Measurements from ENCODE around the gene OR1L6. TPM values are rescaled to one million over a fixed set of nuclear protein-coding genes. Genes with fewer than 3 reads are reported as not detected.

OR1L6 gene
- not detected for total RNA-seq

GRCh38 chr9:122742003-122742402 is at the start of gene OR1L6:
TSS of gene OR1L6 (plus strand) at chr9:122742303. CDS start at chr9:122749848, 7,545 bp downstream.
- CTCF ChIA-PET, result no interaction called here
- ATAC-seq, result no peak

GRCh38 chr9:122695696-122696095 is 46.4 kb upstream of the OR1L6 start:
- Mint-ChIP-seq H3K4me1 (no peaks in the 10 kb centered on the region), H3K9me3 (ENCODE audit: low read depth) (peaks cover 3% of the 10 kb centered on the region), H3K4me3 (no peak overlapping the region), H3K27ac (no peak overlapping the region), H3K36me3 (no peaks in the 10 kb centered on the region), H3K27me3 (peaks cover 3% of the 10 kb centered on the region)
- CTCF ChIA-PET, result no interaction called here
- no peak for ATAC-seq
- no peak for DNase-seq

More at GRCh38 chr9:122742003-122742402, at the start of gene OR1L6:
- Mint-ChIP-seq H3K36me3 (no peaks in the 10 kb centered on the region), H3K4me3 (no peak within 1 kb of the TSS), H3K27ac (no peak within 1 kb of the TSS), H3K4me1 (no peaks in the 10 kb centered on the region), H3K9me3 (ENCODE audit: low read depth) (peaks cover 8% of the 10 kb centered on the region), H3K27me3 (peaks cover 2% of the 10 kb centered on the region)
- DNase-seq, result no peak

GRCh38 chr9:122718038-122718437 is 24.1 kb upstream of the OR1L6 start:
- DNase-seq, result no peak
- ATAC-seq, result no peak
- CTCF ChIA-PET, result no interaction called here
- Mint-ChIP-seq H3K9me3 (ENCODE audit: low read depth) (peaks cover 4% of the 10 kb centered on the region), H3K4me1 (no peaks in the 10 kb centered on the region), H3K36me3 (no peaks in the 10 kb centered on the region), H3K27me3 (no peaks in the 10 kb centered on the region), H3K27ac (no peak overlapping the region), H3K4me3 (no peak overlapping the region)

- Mint-ChIP-seq H3K27ac (no peak overlapping the region), H3K9me3 (ENCODE audit: low read depth) (peaks cover 7% of the 10 kb centered on the region), H3K4me1 (no peaks in the 10 kb centered on the region), H3K4me3 (no peak overlapping the region), H3K36me3 (no peaks in the 10 kb centered on the region), H3K27me3 (no peaks in the 10 kb centered on the region)
- ATAC-seq (no peak), DNase-seq (no peak)
- CTCF ChIA-PET, result no interaction called here
These were observed 22.9 kb upstream of the OR1L6 start for GRCh38 chr9:122719218-122719617.

GRCh38 chr9:122723690-122724089 is 18.4 kb upstream of the OR1L6 start, which contains the start of gene OR1L4:
TSS of gene OR1L4 (plus strand) at chr9:122723990. CDS start at chr9:122723990, 0 bp downstream.
- CTCF ChIA-PET, result no interaction called here
- Mint-ChIP-seq H3K4me1 (no peaks in the 10 kb centered on the region), H3K27ac (no peak within 1 kb of the TSS), H3K4me3 (no peak within 1 kb of the TSS), H3K36me3 (peaks cover 3% of the 10 kb centered on the region), H3K9me3 (ENCODE audit: low read depth) (peaks cover 27% of the 10 kb centered on the region), H3K27me3 (no peaks in the 10 kb centered on the region)
- no peak for ATAC-seq
- no peak for DNase-seq

- ATAC-seq (no peak), DNase-seq (no peak)
- H3K27me3 Mint-ChIP-seq, result peaks cover under 1% of the 10 kb centered on the region
- peaks cover 6% of the 10 kb centered on the region for H3K9me3 Mint-ChIP-seq (ENCODE audit: low read depth)
- H3K27ac Mint-ChIP-seq, result no peak overlapping the region
- CTCF ChIA-PET, result no interaction called here
- H3K4me3 Mint-ChIP-seq, result no peak overlapping the region
- H3K36me3 Mint-ChIP-seq, result no peaks in the 10 kb centered on the region
- no peaks in the 10 kb centered on the region for H3K4me1 Mint-ChIP-seq
These were observed 12.7 kb downstream of the OR1L6 start for GRCh38 chr9:122754825-122755224.

GRCh38 chr9:122767817-122768216 is 25.7 kb downstream of the OR1L6 start:
- ATAC-seq (no peak), DNase-seq (no peak)
- CTCF ChIA-PET, result no interaction called here
- Mint-ChIP-seq H3K27me3 (peaks cover 2% of the 10 kb centered on the region), H3K36me3 (no peaks in the 10 kb centered on the region), H3K27ac (no peak overlapping the region), H3K4me1 (no peaks in the 10 kb centered on the region), H3K9me3 (ENCODE audit: low read depth) (peaks cover 13% of the 10 kb centered on the region), H3K4me3 (no peak overlapping the region)

GRCh38 chr9:122777052-122777451 is 34.9 kb downstream of the OR1L6 start:
- H3K9me3 Mint-ChIP-seq (ENCODE audit: low read depth), result peaks cover 9% of the 10 kb centered on the region
- no peak for ATAC-seq
- no peaks in the 10 kb centered on the region for H3K4me1 Mint-ChIP-seq
- H3K36me3 Mint-ChIP-seq, result no peaks in the 10 kb centered on the region
- CTCF ChIA-PET, result no interaction called here
- no peak overlapping the region for H3K4me3 Mint-ChIP-seq
- no peak overlapping the region for H3K27ac Mint-ChIP-seq
- no peak for DNase-seq
- H3K27me3 Mint-ChIP-seq, result no peaks in the 10 kb centered on the region

- H3K27me3 Mint-ChIP-seq, result no peaks in the 10 kb centered on the region
- ATAC-seq, result no peak
- no peaks in the 10 kb centered on the region for H3K36me3 Mint-ChIP-seq
- CTCF ChIA-PET, result no interaction called here
- no peaks in the 10 kb centered on the region for H3K4me1 Mint-ChIP-seq
- no peak overlapping the region for H3K4me3 Mint-ChIP-seq
- H3K9me3 Mint-ChIP-seq (ENCODE audit: low read depth), result peaks cover 3% of the 10 kb centered on the region
- H3K27ac Mint-ChIP-seq, result no peak overlapping the region
- DNase-seq, result no peak
These were observed 36.0 kb downstream of the OR1L6 start for GRCh38 chr9:122777935-122778627.

GRCh38 chr9:122779181-122779580 is 37.1 kb downstream of the OR1L6 start:
- H3K27ac Mint-ChIP-seq, result no peak overlapping the region
- H3K27me3 Mint-ChIP-seq, result no peaks in the 10 kb centered on the region
- DNase-seq (no peak), ATAC-seq (no peak)
- H3K36me3 Mint-ChIP-seq, result no peaks in the 10 kb centered on the region
- CTCF ChIA-PET, result no interaction called here
- H3K4me1 Mint-ChIP-seq, result no peaks in the 10 kb centered on the region
- no peaks in the 10 kb centered on the region for H3K9me3 Mint-ChIP-seq (ENCODE audit: low read depth)
- H3K4me3 Mint-ChIP-seq, result no peak overlapping the region

GRCh38 chr9:122780026-122780425 is 37.9 kb downstream of the OR1L6 start:
- Mint-ChIP-seq H3K4me1 (no peaks in the 10 kb centered on the region), H3K27ac (no peak overlapping the region), H3K27me3 (no peaks in the 10 kb centered on the region), H3K36me3 (no peaks in the 10 kb centered on the region), H3K9me3 (ENCODE audit: low read depth) (no peaks in the 10 kb centered on the region), H3K4me3 (no peak overlapping the region)
- ATAC-seq, result no peak
- CTCF ChIA-PET, result no interaction called here
- DNase-seq, result no peak

- ATAC-seq (no peak), DNase-seq (no peak)
- Mint-ChIP-seq H3K4me1 (no peaks in the 10 kb centered on the region), H3K36me3 (no peaks in the 10 kb centered on the region), H3K27ac (no peak overlapping the region), H3K4me3 (no peak overlapping the region), H3K27me3 (no peaks in the 10 kb centered on the region), H3K9me3 (ENCODE audit: low read depth) (no peaks in the 10 kb centered on the region)
- CTCF ChIA-PET, result no interaction called here
These were observed 39.6 kb downstream of the OR1L6 start for GRCh38 chr9:122781671-122782070.

- CTCF ChIA-PET, result no interaction called here
- ATAC-seq, result no peak
- no peak overlapping the region for H3K27ac Mint-ChIP-seq
These were observed 43.2 kb downstream of the OR1L6 start for GRCh38 chr9:122785269-122785668.

GRCh38 chr9:122786338-122786737 is 44.2 kb downstream of the OR1L6 start:
- Mint-ChIP-seq H3K36me3 (no peaks in the 10 kb centered on the region), H3K27ac (no peak overlapping the region), H3K27me3 (no peaks in the 10 kb centered on the region), H3K4me1 (no peaks in the 10 kb centered on the region), H3K9me3 (ENCODE audit: low read depth) (no peaks in the 10 kb centered on the region), H3K4me3 (no peak overlapping the region)
- no peak for DNase-seq
- CTCF ChIA-PET, result no interaction called here
- no peak for ATAC-seq

More at GRCh38 chr9:122785269-122785668, 43.2 kb downstream of the OR1L6 start:
- Mint-ChIP-seq H3K9me3 (ENCODE audit: low read depth) (no peaks in the 10 kb centered on the region), H3K36me3 (no peaks in the 10 kb centered on the region), H3K27me3 (no peaks in the 10 kb centered on the region), H3K4me3 (no peak overlapping the region), H3K4me1 (no peaks in the 10 kb centered on the region)
- no peak for DNase-seq

GRCh38 chr9:122788831-122789230 is 46.7 kb downstream of the OR1L6 start, which contains the start of gene OR5C1:
TSS of gene OR5C1 (plus strand) at chr9:122788933. CDS start at chr9:122788933, 0 bp downstream.
- H3K4me1 Mint-ChIP-seq, result no peaks in the 10 kb centered on the region
- no peaks in the 10 kb centered on the region for H3K27me3 Mint-ChIP-seq
- no peaks in the 10 kb centered on the region for H3K36me3 Mint-ChIP-seq
- H3K4me3 Mint-ChIP-seq, result no peak within 1 kb of the TSS
- CTCF ChIA-PET, result no interaction called here
- H3K9me3 Mint-ChIP-seq (ENCODE audit: low read depth), result no peaks in the 10 kb centered on the region
- H3K27ac Mint-ChIP-seq, result no peak within 1 kb of the TSS
- DNase-seq, result peak; percentile 28
- no peak for ATAC-seq

Data from activated CD8-positive, alpha-beta memory T cell treated with anti-CD3 and anti-CD28 coated beads, Interleukin-2, amount 10 ng/mL, durations not matched to agents 7 days and 5 days (primary cell).